Prostate gland (tissue), 2 donors: ENCODE data around the gene JOSD1.

Experiments
- POLR2AphosphoS5 ChIP-seq: sonication (generic); formaldehyde crosslinking; IDR thresholded peaks from one replicate; pipeline ENCODE4 v1.6.1; 2017; ENCODE audit warnings: antibody characterized with exemption
- TF ChIP-seq, protein P1 (sequence below), 4 experiments: fragments of 200-600 bp in 2 of 4; fragments of 450-650 bp in 2 of 4; sonication (generic) in 2 of 4; IDR thresholded peaks; 1 replicate in 3 of 4; 2 replicates in 1 of 4; pipeline ENCODE4 v1.5.1; 2016 to 2019; ENCODE audit warnings: antibody characterized with exemption in 4 of 4, mild to moderate bottlenecking in 2 of 4, moderate library complexity in 2 of 4

DNA sequence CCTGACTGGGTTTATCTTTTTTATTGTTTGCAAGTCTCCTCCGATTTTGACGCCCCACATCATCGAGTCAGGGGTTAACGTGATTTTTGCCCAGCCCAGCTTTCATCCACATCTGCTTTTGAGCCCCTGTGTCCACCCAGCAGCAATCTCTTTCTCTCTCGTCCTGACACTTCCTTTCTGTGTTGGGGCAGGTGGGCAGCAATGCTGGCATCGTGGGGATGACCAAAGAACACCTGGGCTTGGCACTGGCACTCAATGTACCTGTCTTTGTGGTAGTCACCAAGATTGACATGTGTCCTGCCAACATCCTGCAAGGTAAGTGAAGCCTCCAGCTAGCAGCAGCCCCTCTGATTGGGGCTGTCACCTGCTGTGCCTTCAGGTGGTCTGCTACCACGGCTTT lies 20.8 kb upstream of the JOSD1 start:
- no peak for TF ChIP-seq POLR2AphosphoS5
- TF ChIP-seq, protein P1, sequence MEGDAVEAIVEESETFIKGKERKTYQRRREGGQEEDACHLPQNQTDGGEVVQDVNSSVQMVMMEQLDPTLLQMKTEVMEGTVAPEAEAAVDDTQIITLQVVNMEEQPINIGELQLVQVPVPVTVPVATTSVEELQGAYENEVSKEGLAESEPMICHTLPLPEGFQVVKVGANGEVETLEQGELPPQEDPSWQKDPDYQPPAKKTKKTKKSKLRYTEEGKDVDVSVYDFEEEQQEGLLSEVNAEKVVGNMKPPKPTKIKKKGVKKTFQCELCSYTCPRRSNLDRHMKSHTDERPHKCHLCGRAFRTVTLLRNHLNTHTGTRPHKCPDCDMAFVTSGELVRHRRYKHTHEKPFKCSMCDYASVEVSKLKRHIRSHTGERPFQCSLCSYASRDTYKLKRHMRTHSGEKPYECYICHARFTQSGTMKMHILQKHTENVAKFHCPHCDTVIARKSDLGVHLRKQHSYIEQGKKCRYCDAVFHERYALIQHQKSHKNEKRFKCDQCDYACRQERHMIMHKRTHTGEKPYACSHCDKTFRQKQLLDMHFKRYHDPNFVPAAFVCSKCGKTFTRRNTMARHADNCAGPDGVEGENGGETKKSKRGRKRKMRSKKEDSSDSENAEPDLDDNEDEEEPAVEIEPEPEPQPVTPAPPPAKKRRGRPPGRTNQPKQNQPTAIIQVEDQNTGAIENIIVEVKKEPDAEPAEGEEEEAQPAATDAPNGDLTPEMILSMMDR (IDR thresholded peaks at IDR 0.05): no peak
